Muscle of leg (tissue), 11 donors: ENCODE measurements around the gene MPPE1. TPM values are rescaled to one million over a fixed set of nuclear protein-coding genes. Genes with fewer than 3 reads are reported as not detected.

ENCODE experiments used
- DNase-seq: peaks from one replicate; pipeline ENCODE4 v3.0.0; 2013
- H3K27ac ChIP-seq: one replicate; pipeline ENCODE4 v1.5.1; 2013; ENCODE audit warnings: mild to moderate bottlenecking, low read length, control low read depth
- H3K27me3 ChIP-seq: one replicate; pipeline ENCODE4 v1.6.1; 2013; ENCODE audit warnings: low read length; ENCODE audit not compliant: control insufficient read depth, insufficient read depth
- H3K36me3 ChIP-seq: one replicate; pipeline ENCODE4 v1.6.1; 2013; ENCODE audit warnings: low read length; ENCODE audit not compliant: control insufficient read depth, insufficient read depth
- H3K4me1 ChIP-seq: one replicate; pipeline ENCODE4 v1.6.1; 2013; ENCODE audit warnings: low read length; ENCODE audit not compliant: control insufficient read depth, insufficient read depth
- H3K4me3 ChIP-seq: one replicate; pipeline ENCODE4 v1.5.1; 2013; ENCODE audit warnings: low read length, control low read depth
- H3K9me3 ChIP-seq: replicated peaks from 2 replicates; pipeline ENCODE4 v1.6.1; 2013; ENCODE audit warnings: low read depth, low read length; ENCODE audit not compliant: control insufficient read depth
- WGBS: methylation state at CpG from one replicate; pipeline ENCODE4 v1.1.5; 2013; ENCODE audit warnings: missing lambda C conversion rate; ENCODE audit not compliant: insufficient coverage; 5-methylcytosine and 5-hydroxymethylcytosine counted together
- polyA plus RNA-seq, 8 donors: library from polyadenylated mRNA; unstranded; fragments of 120-200 nt; gene quantifications; one replicate each; pipeline versions ENCODE4 v1.2.1 to v1.2.3, GENCODE V29; 2013; ENCODE audit warnings: inconsistent platforms in 1 of 8, low replicate concordance in 1 of 8; ENCODE audit not compliant: insufficient read length in 8 of 8, insufficient read depth in 1 of 8
- total RNA-seq: library from RNA; stranded (reverse); fragments of 120-200 nt; gene quantifications from one replicate; pipeline ENCODE4 v1.2.4, GENCODE V29; 2013

MPPE1 gene
- total and polyA plus RNA-seq, 9 donors, result 20.1 to 32.1 (median 22.9) TPM

- Histone ChIP-seq H3K4me1 (no peaks in the 10 kb centered on the region), H3K36me3 (peaks cover 47% of the 10 kb centered on the region), H3K27me3 (no peaks in the 10 kb centered on the region), H3K9me3 (no peaks in the 10 kb centered on the region), H3K27ac (no peak overlapping the region), H3K4me3 (no peak overlapping the region)
- whole genome bisulfite sequencing, result 65% methylated on average over 14 of the region's 19 CpGs
- DNase-seq, result no peak
Measured at GRCh38 chr18:11886577-11887110, 21.5 kb downstream of the MPPE1 start.

DNA sequence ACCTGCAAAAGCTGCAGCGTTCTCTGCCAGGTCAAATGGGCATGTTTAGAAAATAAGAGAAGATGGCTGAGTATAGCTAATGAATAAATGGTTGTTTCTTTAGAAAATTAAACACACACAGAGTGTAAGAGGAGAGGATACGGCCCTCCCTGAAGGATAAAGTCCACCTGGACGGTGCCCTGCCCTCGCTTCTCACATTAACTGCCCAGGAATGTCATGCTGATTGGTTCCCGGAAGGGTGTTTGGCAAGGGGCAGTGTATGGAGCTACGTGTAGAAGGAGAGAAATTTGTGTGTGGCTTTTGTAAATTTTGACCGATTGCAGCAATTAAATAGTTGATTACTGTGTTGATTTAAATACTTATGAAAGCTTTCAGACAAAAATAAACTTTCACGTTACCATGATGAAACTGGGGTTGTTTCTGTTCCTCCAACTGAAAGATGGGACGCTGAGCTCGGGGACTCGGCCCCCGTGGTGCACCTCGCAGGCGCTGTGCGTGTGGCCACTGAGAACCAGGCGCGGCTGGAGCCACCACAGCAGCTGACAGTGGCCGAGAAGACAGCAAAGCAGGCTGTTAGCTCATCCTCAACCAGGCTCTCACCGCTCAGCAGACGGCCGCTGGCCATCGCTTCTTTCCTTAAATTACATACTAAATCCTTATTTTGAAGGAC lies 22.7 kb downstream of the MPPE1 start:
- WGBS, result 86% methylated on average over 11 of the region's 22 CpGs
- Histone ChIP-seq H3K27ac (no peak overlapping the region), H3K27me3 (no peaks in the 10 kb centered on the region), H3K36me3 (peaks cover 48% of the 10 kb centered on the region), H3K4me1 (no peaks in the 10 kb centered on the region), H3K4me3 (no peak overlapping the region), H3K9me3 (no peaks in the 10 kb centered on the region)
- peak; percentile 15 for DNase-seq

GRCh38 chr18:11884396-11885030 lies 23.6 kb downstream of the MPPE1 start:
- H3K27ac ChIP-seq, result no peak overlapping the region

DNA sequence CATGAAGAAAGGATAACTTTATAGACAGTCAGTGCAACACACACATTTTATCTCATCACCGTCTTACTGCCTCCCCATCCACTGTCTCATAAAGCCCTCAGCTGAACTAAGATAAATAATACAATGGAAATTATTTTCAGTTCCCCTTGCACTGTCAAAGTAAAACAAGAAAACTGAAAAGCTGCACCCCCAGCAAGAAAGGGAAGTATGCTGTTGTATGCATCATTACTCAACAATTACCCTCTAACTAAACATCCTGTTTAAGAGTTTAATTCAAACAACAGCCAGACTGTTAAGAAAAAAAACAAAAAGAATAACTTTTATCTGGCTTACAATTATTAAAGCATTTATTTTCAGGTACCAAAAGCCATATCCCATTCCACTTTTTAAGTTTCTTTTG lies 25.0 kb downstream of the MPPE1 start:
- H3K9me3 ChIP-seq, result no peaks in the 10 kb centered on the region
- no CpG with 5 or more reads among the region's 1 CpG for WGBS
- H3K27me3 ChIP-seq, result no peaks in the 10 kb centered on the region
- no peak overlapping the region for H3K4me3 ChIP-seq
- no peaks in the 10 kb centered on the region for H3K4me1 ChIP-seq
- DNase-seq, result peak; percentile 50
- H3K36me3 ChIP-seq, result peaks cover 37% of the 10 kb centered on the region
- no peak overlapping the region for H3K27ac ChIP-seq

More at GRCh38 chr18:11884396-11885030, 23.6 kb downstream of the MPPE1 start:
- Histone ChIP-seq H3K27me3 (no peaks in the 10 kb centered on the region), H3K9me3 (no peaks in the 10 kb centered on the region), H3K36me3 (peaks cover 46% of the 10 kb centered on the region), H3K4me3 (no peak overlapping the region), H3K4me1 (no peaks in the 10 kb centered on the region)
- 78% methylated on average over 5 of the region's 12 CpGs for WGBS
- DNase-seq, result no peak

- Histone ChIP-seq H3K9me3 (no peaks in the 10 kb centered on the region), H3K4me1 (no peaks in the 10 kb centered on the region), H3K36me3 (peaks cover 32% of the 10 kb centered on the region), H3K27ac (no peak overlapping the region), H3K4me3 (no peak overlapping the region), H3K27me3 (no peaks in the 10 kb centered on the region)
- no peak for DNase-seq
- 50% methylated on average over 2 of the region's 4 CpGs for WGBS
Measured at GRCh38 chr18:11882636-11883035, 25.5 kb downstream of the MPPE1 start.

- no peak for DNase-seq
- WGBS, result 93% methylated on average over 26 of the region's 30 CpGs
- Histone ChIP-seq H3K9me3 (no peaks in the 10 kb centered on the region), H3K27ac (no peak overlapping the region), H3K4me3 (no peak overlapping the region), H3K36me3 (peaks cover 23% of the 10 kb centered on the region), H3K27me3 (no peaks in the 10 kb centered on the region), H3K4me1 (no peaks in the 10 kb centered on the region)
Measured at GRCh38 chr18:11880586-11881304, 27.4 kb downstream of the MPPE1 start.

DNA sequence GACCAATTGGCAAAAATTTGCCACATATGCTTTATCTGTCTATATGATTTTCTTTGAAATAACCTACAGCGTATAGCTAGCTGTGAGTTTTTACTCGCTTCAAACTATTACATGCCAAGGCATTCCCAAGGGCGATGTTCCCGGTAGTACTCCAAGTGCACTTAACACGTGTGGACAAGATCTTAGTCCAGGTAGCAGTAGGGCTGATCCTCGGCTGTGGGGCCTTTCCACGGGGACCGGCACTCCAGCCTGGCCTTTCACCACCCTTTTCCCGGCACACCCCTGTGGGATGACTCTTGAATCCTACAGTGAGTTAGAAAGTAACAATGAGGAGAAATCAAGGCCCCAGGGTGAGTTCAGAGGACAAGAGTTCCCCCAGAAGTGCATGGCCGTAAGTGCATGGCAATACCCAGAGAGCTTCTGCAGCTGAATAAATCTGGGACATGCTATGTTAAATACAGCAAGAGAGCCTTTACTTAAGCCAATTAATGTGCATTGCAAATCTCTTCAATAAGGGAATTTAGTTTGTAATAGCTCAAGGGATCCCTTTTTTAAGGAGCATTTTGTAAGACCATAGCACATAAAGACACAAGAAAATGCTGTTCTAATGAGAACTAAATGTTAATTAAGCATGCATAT lies 30.5 kb downstream of the MPPE1 start:
- H3K36me3 ChIP-seq, result peaks cover 8% of the 10 kb centered on the region
- 77% methylated on average over 5 of the region's 10 CpGs for WGBS
- no peak overlapping the region for H3K4me3 ChIP-seq
- no peaks in the 10 kb centered on the region for H3K27me3 ChIP-seq
- no peak for DNase-seq
- H3K4me1 ChIP-seq, result no peaks in the 10 kb centered on the region
- no peak overlapping the region for H3K27ac ChIP-seq
- H3K9me3 ChIP-seq, result no peaks in the 10 kb centered on the region

- Histone ChIP-seq H3K4me1 (no peaks in the 10 kb centered on the region), H3K27me3 (no peaks in the 10 kb centered on the region), H3K36me3 (peaks cover 3% of the 10 kb centered on the region), H3K9me3 (no peaks in the 10 kb centered on the region), H3K27ac (no peak overlapping the region), H3K4me3 (no peak overlapping the region)
- WGBS, result 80% methylated on average over 5 of the region's 8 CpGs
- no peak for DNase-seq
Measured at GRCh38 chr18:11874676-11875075, 33.4 kb downstream of the MPPE1 start.

DNA sequence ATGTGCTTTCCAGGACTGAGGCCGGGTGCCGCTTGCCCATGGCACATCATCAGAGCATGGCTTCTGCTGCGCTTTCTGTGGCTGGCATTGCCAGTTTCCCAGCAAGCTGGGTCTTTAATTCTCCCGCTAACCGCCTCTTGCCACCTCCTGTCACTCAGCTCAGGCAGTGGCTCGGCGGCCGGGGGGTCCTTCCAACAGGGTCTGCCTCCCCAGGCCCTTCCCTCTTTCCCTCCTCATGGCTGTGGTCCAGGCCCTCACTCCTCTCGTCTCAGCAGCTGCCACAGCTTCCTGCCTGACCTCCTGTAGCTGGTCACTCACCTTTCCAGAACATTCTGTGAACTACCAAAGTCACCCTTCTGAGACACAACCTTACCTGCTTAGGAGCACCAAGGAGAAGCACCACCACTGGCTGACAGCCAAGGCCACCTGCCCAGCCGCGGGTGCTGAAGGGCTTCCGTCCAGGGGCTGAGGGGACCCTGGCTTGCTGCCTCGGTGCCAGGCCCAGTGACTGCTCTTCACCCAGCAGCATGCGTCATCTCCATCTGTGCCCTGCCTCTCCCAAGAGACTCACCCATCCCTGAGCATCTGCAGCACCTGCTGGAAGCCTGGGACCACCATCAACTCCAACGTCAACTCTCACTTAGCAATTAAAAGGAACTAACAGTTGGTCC lies 34.3 kb downstream of the MPPE1 start:
- Histone ChIP-seq H3K4me1 (no peaks in the 10 kb centered on the region), H3K27ac (no peak overlapping the region), H3K9me3 (no peaks in the 10 kb centered on the region), H3K27me3 (no peaks in the 10 kb centered on the region), H3K36me3 (peaks cover 3% of the 10 kb centered on the region), H3K4me3 (no peak overlapping the region)
- WGBS, result 86% methylated on average over 13 of the region's 15 CpGs
- DNase-seq, result no peak
